T-helper 1 cell treated with Interleukin-12 subunit alpha and Interleukin-12 subunit beta and Interleukin-4 antibody, amounts not matched to agents 30 ng/mL and 1 ng/mL, for 36 hours (primary cell): ENCODE data around the gene ANKRD44. TPM values are rescaled to one million over a fixed set of nuclear protein-coding genes. Genes with fewer than 3 reads are reported as not detected.

Source experiments
- intact Hi-C: fragments of 100-400 bp; cut with micrococcal nuclease; formaldehyde crosslinking; loops from one replicate; pipeline ENCODE4 v1.15.1; 2024
- total RNA-seq: library from RNA; stranded (reverse); gene quantifications from 2 replicates; pipeline ENCODE4 v1.2.3, GENCODE V29; 2022

Gene ANKRD44
- total RNA-seq, 1 donor from 2014 or later = 256 TPM

- intact Hi-C loops = loop anchor here (1.0 kb wide), 1 partner anchor 9 kb away; no protein-coding TSS in a partner anchor
These were observed 150.8 kb downstream of the ANKRD44 start for GRCh38 chr2:197159661-197160211.

DNA sequence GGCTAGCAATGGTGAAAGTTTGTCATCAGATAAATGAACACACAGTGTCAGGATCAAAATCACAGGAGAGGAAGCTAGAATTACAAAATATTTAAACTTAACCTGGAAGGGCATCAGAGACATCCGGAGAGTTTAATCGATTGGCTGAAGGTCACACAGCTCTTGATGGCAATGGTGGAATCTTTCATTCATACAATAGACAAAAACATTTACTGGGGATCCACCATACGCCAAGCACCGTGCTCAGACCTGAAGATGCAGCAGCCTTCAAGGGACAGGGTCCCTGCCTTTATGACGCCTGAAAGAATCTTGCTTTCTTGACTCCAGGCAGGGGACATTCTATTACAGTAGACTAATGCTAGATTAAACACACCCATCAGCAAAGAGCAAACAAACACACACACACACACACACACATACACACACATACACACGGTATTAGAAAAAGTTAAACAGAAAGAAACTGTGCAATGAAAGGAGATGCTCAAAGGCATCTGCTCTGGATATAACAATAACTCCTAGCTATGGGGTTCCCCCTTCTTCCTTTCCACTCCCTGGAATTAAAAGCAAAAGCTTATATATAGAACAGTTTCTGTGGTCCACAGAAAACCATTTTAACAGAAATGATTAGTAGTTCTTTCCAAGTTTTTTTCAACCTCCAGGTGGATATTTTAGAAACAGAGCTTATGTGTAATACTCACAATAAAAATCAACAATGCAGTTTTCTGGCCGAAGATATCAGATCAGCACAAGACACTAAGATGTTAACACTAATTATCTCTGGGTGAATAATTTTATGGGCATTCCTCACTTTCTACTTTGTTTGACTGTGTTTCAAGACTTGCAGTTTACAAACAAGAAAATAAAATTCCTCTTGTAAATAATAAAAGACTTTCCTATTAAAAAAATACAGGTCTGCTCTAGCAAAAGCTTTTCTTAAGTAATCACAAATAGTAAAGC is 151.7 kb downstream of the ANKRD44 start:
- intact Hi-C loops = loop anchor here (1.0 kb wide), 1 partner anchor 9 kb away; no protein-coding TSS in a partner anchor

GRCh38 chr2:197157879-197158537 is 152.6 kb downstream of the ANKRD44 start:
- intact Hi-C loops = no loop called here

- intact Hi-C loops = loop anchor here (1.0 kb wide), 1 partner anchor 9 kb away; no protein-coding TSS in a partner anchor
These were observed 153.8 kb downstream of the ANKRD44 start for GRCh38 chr2:197156771-197157170.

DNA sequence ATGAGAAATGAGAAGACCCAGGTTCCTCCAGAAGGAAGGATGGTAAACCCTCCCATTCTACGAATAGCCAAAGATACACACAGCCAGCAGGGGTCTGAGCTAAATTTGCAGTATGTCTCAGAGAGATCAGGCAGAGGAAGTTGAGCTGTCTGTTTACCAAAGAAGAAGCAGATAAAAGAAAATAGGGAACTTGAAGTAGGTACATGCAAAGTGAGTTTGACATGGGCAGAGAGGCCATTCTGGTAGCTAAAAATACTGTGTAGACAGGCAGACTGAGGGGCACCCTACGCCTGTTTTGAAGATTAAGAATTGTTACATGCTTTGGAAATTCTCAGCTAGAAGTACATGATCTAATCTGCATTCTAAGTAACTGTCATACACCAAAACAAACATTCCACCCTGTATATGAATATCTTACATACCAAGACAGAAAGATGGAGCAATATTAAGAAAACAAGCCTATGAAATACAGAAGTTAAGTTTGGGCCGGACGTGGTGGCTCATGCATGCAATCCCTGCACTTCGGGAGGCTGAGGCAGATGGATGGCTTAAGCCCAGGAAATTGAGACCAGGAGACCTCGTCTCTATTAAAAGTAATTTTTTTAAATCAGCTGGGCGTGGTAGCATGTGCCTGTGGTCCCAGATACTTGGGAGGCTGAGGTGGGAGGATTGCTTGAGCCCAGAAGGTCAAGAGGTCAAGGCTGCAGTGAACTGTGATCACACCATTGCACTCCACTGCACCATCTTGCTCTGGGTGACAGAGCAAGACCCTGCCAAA is 157.9 kb downstream of the ANKRD44 start:
- intact Hi-C loops = no loop called here

DNA sequence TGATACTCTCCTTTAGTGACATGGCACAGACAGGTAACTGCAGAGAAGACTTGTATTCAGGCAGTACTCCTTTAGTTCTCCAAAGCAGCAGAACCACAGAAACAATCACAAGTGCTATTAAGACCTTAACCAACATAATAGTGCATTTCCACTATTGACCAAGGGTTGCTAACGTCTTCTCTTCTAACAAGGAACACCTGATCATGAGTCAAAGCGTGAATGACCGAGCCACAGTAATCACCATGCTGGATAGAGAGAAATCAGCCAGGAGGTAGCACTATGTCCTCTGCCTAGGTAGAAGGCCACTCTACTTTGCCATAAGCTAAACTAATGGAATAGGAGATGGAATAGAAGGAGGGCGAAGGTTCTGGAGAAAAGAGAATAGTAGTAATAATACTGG is 161.0 kb downstream of the ANKRD44 start:
- intact Hi-C loops = loop anchor here (5.0 kb wide), 1 partner anchor 37 kb away; no protein-coding TSS in a partner anchor

DNA sequence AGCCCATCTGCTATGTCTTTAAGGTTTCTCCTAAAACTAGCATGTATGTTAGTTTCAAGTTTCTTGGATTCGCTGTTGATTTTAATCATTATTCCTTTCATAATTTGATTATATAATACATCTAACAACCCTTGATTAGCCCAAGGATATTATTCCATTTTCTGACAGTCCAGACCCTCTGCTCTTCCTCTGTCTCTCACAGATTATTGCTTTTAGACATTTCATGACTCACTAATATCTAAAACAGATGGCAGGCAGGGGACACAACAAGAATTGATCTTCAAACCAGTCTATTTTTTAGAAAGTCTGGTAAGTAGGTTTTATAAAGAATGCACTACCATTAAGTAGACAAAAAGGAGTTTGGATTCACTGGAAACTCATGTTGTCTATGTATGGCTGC is 162.2 kb downstream of the ANKRD44 start:
- intact Hi-C loops = loop anchor here (5.0 kb wide), 1 partner anchor 36 kb away; no protein-coding TSS in a partner anchor

- intact Hi-C loops = loop anchor here (1.0 to 5.0 kb wide), 3 partner anchors 8 to 36 kb away; no protein-coding TSS in a partner anchor
These were observed 162.6 kb downstream of the ANKRD44 start for GRCh38 chr2:197147942-197148341.

DNA sequence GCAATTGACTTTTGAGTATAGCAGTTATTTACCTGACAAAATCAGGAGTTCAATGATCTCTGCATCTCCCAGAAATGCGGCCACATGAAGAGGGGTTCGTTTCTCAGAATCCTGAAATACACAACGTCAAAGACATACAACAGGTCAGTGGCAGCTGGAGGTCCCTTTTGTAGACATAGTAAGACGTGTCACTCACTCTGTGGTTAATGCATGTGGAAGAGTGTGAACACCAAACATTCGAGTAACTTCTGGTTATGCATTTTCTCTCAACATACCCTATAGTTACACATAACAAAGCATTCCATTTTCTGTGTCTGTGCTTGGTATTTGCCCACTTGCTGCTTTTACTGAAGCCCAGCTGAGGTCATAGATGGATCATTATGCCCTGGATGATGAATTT is 163.6 kb downstream of the ANKRD44 start:
- intact Hi-C loops = loop anchor here (1.0 to 5.0 kb wide), 4 partner anchors 9 to 35 kb away; no protein-coding TSS in a partner anchor

DNA sequence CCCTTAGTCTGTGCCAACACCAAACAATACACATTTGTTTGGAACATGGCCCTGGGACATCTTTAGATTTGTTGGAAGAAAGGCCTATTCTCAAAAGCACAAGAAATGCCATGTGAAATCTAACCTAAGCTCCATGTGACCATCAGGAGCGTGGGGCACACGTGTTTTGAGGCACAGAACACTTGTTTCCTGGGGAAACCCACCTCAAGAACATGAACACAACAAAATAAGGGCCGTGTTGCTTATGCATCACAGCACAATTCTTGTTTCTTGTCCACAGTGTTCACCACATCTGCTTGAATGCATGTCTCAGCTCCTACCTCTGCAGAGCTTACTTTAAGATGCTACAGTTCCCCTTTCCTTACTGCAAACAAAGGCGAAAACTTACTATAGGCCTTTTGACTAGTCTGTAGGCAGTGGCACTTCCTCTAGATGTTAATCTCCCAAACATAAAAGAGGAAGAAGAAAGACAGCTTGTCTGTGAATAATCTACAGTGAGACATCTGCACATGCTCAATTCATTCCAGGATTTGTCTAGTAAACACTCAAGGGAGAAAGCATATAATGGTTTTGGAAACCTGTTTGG is 165.0 kb downstream of the ANKRD44 start:
- intact Hi-C loops = loop anchor here (1.0 to 5.0 kb wide), 2 partner anchors 15 to 33 kb away; no protein-coding TSS in a partner anchor

GRCh38 chr2:197144183-197144582 is 166.4 kb downstream of the ANKRD44 start:
- intact Hi-C loops = no loop called here

DNA sequence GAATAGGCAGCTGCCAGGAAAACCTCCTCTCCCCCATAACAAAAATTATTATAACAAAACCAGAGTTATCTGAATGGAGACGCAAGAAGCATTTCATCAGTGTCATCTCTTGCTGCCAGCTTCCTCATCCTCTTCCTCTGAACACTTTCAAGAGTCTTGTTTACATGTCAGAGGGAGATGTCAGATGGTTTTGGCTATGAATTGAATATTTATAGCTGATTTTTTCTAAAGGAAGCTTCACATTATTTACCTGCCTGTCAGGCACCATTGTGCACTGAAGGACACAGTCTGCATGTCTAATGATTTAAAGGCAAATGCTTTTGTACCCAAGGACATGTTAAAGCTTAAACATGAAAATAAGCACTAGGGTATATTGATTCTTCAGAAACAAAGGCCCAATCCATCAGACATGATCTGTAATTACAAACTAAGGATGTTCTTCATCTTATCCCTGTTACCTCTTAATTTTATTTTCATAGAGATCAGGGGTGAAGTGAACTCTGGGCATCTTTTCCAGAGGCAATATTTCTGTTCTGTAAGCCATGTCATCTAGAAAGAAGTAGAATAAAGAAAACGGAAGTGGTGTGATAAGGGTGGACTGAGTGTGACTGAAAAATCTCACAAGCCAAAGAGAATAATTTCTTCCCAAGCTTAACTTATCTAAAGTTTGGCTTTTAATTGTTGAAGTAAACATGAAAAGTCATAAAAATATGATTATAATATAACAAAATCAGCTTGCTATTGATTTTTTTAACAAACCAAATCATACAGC is 168.7 kb downstream of the ANKRD44 start:
- intact Hi-C loops = no loop called here

- intact Hi-C loops = no loop called here
These were observed 170.5 kb downstream of the ANKRD44 start for GRCh38 chr2:197140045-197140444.

GRCh38 chr2:197138506-197138905 is 172.1 kb downstream of the ANKRD44 start:
- intact Hi-C loops = loop anchor here (1.0 kb wide), 1 partner anchor 9 kb away; no protein-coding TSS in a partner anchor

GRCh38 chr2:197137826-197138477 is 172.6 kb downstream of the ANKRD44 start:
- intact Hi-C loops = loop anchor here (1.0 kb wide), 1 partner anchor 9 kb away; no protein-coding TSS in a partner anchor

- intact Hi-C loops = no loop called here
These were observed 173.3 kb downstream of the ANKRD44 start for GRCh38 chr2:197137231-197137630.

- intact Hi-C loops = no loop called here
These were observed 174.1 kb downstream of the ANKRD44 start for GRCh38 chr2:197136452-197136851.

GRCh38 chr2:197135806-197136205 is 174.8 kb downstream of the ANKRD44 start:
- intact Hi-C loops = no loop called here

- intact Hi-C loops = loop anchor here (5.0 kb wide), 1 partner anchor 178 kb away; the partner anchor contains the start of gene ANKRD44
These were observed 176.4 kb downstream of the ANKRD44 start for GRCh38 chr2:197134206-197134605.
